G401.6 (cell line): Measurements from ENCODE around the gene BTN3A1.

Experiments
- FAIRE-seq: peaks from 2 replicates; lab custom pipeline; 2012; peaks lifted over from hg19 to GRCh38; lab: Jason Lieb, UNC

The BTN3A1 gene

DNA sequence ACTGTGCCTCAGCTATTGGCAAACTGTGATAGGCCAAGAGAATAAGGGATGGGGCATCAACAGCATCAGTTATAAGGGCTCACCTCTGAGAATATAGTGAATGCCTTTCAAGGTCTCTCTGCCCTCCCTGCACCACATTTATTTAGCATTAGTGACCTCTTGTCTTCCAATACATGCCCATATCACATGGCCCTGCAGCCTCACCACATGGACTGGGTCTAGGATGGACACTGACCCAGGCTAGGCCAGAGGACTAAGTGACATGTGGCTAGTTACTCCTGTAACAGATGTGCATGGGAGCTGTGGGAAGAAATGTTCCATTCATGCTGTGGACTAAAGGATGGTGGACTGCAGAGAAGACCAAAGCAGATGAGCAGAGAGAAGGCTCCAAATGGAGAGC is 22.3 kb upstream of the BTN3A1 start:
- FAIRE-seq: no peak

DNA sequence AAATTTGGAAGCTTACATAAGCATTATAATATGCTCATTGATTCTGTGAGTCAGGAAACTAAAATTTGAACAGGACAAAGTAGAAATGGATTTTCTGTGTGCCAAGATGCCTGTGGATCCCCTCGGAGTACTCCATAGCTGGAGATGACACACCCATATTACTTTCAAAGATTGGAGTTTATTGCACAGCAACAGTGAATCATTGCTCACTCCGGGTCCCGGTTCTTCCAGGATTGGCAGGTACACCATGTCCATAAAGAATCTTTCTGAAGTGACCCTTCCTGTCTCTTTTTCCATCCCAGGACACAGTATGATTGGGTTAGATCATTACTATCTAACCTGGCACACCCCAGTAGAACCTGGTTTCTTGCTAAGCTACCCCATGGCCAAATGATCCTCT is 21.8 kb upstream of the BTN3A1 start:
- FAIRE-seq: no peak

DNA sequence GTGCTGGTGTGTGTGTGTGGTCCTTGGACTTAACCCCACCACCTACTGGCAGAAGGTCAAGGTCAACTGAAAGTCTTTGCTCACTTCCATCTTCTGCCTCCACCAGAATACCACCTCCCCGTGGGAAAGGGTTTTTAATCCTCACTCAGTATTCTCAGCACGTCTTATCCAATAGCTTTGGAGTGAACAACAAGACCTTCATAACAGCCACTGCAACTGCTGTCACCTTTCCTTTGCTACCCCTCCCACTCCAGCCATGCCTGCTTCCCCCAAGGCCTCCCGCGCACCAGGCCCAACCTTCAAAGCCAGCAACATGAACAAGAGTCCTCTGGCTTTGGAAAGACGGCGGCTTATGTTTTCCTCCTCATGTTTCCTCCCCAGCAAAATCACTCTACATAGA is 20.0 kb upstream of the BTN3A1 start:
- no peak for FAIRE-seq

DNA sequence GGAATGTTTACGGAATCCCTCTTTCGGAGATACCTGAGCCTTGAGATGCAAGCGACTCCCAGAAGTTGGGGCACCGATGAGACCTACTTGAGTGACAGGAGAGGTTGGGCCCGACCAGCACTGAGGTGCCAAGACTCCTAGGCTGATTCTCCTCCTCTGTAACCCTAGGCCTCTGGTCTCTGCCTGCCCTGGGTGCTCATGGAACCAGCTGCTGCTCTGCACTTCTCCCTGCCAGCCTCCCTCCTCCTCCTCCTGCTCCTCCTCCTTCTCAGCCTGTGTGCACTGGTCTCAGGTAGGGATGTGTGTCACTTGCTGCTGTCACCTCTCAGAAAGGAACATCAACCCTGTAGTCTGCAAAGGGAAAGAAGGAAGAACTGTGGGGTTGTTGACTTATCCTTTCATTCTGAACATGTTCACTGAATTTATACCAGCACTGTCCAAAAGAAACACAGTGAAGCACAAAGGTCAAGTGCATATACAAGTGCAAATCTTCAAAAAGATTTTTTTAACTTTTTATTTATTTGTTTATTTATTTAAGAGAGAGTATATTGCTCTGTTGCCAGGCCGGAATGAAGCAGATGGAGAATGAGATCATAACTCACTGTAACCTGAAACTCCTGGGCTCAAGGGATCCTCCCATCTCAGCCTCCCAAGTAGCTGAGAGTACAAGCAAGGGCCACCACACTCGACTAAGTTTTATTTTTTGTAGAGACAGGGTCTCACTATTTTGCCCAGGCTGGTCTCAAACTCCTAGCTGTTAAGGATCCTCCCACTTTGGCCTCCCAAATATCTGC is 18.3 kb upstream of the BTN3A1 start:
- FAIRE-seq: no peak

DNA sequence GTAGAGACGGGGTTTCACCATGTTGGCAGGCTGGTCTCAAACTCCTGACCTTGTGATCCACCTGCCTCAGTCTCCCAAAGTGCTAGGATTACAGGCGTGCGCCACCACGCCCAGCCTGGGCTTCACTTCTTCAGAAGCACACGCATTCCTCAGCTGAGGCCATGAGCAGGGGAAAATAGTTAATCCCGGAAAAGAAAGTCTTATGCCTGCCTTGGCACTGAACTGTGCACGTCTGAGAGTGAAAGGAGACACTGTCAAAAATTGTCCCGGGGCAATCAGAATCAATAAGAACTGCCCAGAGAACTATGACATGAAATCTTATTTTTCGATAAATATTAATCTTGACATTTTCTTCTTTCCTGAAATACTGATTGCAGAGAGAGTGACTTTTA is 16.3 kb upstream of the BTN3A1 start:
- FAIRE-seq: no peak

DNA sequence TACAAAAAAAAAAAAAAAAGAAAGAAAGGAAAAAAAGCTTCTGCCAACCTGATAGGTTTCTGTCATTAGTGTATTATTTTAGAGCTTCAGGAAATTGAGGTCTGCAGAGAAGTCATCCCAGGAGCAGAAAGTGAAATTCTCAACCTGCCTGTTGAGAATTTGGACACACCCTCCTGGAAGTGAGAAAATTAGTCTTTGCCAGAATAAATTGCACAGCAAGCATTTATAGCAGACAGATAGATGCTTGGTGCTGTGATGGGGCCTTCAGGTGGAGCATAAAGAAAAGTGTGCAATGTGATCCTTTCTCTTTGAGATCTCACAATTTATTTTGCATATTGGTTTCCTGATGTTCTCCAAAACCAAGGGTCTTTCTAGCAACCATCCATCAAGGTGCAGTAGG is 14.5 kb upstream of the BTN3A1 start:
- no peak for FAIRE-seq

DNA sequence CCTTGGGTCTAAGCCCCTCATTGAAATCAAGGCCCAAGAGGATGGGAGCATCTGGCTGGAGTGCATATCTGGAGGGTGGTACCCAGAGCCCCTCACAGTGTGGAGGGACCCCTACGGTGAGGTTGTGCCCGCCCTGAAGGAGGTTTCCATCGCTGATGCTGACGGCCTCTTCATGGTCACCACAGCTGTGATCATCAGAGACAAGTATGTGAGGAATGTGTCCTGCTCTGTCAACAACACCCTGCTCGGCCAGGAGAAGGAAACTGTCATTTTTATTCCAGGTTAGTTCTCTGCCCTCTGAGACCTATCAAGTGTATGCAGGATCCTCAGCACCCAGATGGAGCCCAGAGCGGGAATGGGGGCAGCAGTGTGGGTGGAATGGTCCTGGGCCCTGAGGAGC is 14.1 kb upstream of the BTN3A1 start:
- FAIRE-seq: no peak

DNA sequence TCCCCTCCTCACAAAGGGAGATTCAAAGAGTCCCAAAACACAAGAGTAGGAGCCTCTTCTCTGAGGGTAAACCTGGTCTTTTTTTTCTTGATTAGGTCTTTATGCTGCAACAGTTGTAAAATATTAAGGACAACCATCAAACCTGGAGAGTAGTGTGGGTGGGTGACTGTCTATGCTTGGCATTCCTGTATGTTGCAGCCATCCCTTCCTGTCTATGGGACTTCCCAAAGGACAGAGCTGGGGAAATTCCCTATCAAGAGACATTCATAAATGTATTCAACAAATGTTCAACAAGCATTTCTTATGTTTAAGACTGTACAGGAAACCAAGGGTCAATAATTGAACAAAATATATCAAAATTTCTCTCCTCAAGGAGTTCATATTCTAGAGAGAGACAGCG is 13.6 kb upstream of the BTN3A1 start:
- FAIRE-seq: no peak

DNA sequence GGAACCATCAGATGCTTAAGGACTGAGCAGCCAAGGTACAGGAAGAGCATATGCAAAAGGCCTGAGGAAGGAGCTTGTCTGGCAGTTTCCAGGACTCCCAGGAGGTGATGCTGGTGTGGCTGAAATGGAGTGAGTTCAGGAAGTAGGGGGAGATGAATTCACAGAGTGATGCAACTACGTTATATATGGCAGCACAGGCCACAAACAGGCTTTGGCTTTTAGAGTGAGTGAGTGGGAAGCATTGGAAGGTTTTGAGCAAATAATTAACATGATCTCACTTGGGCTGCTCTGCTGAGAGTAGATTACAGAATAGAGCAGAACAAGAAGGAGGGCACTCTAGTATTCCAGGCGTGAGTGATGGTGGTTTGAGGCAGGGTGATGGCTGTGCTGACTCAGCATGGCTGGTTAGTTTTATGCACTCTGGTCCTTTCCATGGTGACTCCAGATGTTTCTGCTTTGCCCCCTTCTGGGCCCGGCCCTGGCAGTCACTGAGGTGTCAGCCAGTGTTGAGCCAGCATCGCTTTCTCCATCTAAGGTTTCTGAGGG is 12.7 kb upstream of the BTN3A1 start:
- no peak for FAIRE-seq

DNA sequence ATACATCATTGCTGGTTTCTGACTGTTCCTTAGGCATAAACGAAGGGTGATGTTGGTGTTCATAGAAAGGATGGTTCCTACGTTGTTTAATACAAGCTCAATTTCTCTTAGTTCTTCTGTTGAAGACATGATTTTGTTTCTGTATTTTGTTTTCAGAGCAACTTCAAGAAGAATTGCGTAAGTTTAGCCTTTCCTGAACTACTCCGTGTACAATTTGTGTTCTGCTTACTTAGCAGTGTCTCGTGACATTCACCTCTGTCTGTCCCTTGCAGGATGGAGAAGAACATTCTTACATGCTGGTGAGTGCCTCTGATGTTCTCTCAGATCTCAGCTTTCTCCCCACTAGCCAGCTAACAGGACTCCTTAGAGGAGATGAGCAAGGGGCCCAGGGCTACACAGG is 11.5 kb upstream of the BTN3A1 start:
- no peak for FAIRE-seq

DNA sequence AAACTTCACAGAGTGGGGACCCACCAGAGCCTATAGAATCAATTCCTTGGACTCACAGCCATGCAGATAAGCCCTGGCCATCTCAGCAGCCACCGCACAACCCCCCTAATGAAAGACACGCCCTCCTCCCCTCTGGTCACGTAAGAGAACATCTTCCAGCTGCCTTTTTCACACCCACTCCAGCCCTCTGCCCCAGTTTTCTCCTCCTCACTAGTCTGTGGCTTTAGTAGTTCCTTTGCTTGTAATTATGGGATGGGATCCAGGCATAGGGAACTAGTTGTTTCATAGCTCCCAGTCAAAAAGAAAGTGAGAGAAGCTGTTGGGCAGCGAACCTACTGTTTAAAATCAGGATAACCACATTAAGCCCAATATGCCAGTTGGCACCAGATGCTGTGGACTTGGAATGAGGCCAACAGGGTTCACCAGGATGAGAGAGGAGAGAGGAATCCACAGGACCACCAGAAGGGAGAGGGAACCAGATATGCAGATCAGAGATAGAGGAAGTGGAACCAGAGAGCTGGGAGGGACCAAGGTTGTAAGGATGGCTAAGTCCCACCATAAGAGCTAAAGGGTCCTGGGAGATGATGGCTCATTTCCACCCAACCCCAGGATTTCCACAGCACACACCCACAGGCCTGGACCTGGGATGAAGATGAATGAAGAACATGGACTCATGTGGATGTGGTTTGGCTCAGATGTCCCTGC is 9.0 kb upstream of the BTN3A1 start:
- FAIRE-seq: no peak

DNA sequence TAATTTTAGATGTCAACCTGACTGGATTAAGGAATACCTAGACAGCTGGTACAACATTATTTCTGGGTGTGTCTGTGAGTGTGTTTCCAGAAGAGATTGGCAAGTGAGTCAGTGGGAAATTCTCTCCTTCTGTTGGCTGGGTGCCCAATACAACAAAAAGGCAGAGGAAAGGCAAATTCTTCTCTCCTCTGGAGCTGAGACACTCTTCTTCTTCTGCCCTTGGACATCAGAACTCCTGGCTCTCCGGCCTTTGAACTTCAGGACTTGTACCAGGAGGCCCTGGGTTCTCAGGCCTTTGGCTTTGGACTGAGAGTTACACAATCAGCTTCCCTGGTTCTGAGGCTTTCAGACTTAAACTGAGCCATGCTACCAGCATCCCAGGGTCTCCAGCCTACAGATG is 7.8 kb upstream of the BTN3A1 start:
- no peak for FAIRE-seq

DNA sequence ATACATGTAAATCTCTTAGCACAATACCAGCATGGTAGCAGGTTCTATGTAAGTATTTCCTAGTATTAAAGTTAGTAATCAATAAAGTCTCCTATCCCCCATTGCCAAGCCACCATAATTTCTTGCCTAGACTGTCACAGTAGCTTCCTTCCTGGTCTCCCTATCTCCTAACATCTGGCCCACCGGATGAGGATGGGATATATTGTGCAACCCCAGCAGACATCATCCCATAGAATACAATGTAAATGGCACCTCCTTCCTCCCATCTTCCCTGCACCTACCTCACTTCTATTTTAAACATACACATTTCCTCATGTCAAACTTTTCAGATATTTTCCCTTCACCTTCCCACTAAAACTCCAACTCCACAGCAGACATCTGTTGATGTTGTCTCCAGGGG is 3.5 kb upstream of the BTN3A1 start:
- FAIRE-seq: no peak

DNA sequence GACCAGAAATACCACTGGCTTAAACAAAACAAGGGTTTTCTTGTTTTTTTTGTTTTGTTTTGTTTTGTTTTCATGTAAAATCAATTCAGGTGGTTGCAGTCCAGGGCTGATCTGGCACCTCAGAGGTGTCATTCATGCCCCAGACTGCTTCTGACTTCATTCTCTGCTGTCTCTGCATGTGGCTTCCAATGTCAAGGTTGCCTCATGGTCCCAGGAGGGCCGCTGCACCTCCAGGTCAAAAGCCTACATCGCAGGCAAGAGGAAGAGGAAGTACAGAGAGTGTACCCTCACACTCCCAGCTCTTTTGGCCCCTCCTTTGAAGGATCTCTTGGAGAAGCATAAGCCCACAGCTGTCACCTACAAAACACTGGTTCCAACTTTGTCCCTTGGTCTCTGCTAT is 1.4 kb upstream of the BTN3A1 start:
- FAIRE-seq: no peak

DNA sequence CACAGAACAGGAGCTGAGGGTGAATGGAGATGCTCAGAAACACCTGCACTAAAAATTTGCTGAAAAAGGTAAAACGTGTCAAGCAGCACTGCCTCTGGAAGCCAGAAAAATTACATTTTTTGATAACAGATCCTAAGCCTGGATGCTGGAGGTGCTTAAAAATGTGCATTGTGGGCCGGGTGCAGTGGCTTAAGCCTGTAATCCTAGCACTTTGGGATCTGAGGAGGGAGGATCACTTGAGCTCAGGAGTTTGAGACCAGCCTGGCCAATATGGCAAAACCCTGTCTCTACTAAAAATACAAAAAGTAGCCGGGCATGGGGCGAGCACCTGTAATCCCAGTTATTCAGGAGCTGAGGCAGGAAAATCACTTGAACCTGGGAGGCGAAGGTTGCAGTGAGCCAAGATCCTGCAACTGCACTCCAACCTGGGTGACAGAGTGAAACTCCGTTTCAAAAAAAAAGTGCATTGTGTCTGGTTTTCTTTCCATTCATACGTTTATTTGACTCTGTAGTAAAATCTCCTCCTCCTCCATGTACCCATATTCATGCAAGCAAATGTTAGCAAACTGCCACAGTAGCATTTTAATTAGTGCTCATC is 587 bp upstream of the BTN3A1 start:
- FAIRE-seq: no peak

DNA sequence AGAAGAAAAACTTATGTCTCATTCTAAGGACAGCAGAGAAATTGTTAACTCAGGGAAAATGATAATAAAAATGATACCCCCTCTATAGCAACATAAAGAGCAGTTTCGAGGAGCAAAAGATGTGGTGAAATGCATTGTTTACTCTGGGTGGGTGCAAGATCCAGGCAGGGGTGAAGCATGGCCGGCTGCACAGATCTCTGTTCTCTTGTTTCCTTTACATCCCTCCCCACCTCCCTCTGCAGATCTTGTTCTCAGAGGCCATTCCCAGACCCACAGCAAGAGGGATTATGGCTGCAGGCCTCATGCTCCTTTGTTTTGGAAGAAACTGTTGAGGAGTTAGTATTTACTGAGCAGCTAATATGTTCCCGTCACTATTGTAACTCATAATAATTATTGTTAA is 1.8 kb downstream of the BTN3A1 start:
- FAIRE-seq: no peak

DNA sequence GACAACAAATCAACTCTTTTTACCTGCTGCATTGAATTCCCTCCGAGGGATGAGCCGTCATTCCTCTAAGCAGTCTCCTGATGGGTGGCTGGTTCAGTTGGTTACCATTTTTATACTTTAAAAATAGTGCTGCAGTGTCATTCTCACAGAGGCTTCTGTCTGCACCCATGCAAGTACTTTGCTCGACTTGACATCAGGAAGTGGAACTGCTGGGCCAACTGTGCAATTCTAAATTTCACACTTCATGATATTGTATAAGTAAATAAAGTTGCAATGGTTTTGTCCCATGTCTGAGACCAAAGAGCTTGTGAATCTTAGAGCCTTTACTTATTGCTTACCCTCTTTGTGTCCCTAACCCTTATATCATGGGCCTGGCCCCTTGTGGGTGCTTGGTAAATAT is 2.5 kb downstream of the BTN3A1 start:
- FAIRE-seq: no peak

DNA sequence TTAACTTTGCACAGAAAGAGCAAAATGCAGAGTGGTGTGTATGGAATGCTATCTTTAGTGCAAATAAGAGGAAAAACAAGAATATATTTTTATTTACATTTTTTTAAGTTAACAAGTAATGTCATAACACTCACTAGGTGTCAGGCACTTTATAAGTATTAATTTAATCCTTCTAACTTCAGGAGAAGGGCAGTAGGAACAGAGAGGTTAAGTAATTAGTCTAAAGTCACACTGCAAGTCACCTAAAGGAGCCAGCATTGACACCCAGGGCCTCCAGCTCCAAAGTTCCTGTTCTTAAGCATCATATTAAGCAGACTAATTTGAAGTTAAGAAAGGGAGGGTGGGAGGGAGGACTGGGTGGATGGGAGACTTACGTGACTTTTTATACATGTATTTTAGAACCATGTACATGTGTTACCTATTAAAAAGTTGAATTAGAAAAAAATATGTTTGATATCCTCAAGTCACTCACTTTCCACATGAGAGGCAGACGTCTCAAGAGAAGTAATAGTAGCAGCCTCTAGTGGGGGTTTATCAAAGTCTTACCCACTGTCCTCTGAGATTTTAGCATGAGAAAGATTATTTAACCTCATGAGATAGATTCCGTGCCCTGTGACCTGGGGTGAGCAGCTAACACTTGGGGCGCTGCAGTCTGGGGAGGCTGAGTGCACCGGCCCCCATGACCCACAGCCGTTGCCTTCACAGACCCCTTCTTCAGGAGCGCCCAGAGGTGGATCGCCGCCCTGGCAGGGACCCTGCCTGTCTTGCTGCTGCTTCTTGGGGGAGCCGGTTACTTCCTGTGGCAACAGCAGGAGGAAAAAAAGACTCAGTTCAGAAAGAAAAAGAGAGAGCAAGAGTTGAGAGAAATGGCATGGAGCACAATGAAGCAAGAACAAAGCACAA is 7.0 kb downstream of the BTN3A1 start:
- FAIRE-seq: no peak

DNA sequence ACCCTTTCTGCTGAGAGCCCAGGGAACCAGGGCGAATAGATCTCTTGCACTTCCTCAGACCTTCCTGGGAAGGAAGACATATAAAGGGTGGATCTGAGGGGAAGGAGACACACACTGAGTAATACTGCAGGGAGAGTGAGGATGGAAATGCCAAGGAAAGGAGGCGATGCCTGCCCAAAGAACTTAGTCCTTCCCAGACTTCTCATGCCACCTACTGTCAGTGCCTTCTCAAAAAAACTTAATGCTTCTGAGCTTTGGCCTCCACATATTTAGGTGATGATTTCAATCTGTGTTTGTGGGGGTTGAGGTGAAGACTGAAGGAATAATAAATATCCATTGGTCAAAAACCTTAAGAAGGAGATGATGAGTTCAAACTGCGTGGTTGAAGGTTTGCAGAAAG is 9.7 kb downstream of the BTN3A1 start:
- FAIRE-seq: no peak

DNA sequence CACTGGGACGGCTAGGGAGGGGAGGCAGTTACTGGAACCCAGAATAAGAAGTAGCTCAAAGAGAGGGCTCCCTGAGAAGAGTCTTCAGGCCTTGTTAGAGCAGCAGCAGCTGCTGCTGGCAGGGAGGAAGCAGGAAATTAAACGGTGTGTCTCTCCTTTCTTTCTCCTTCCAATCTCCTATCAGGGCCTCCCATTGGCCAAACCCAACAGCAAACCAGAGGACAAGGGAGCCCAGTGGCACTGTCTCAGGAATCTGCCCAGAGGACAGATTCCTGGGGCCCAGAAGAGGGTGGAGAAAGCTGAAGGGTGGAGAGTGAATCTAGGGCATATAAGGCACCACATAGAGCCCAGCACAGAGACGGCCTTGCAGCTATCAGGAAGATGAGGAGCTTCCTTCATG is 10.2 kb downstream of the BTN3A1 start:
- FAIRE-seq: no peak

DNA sequence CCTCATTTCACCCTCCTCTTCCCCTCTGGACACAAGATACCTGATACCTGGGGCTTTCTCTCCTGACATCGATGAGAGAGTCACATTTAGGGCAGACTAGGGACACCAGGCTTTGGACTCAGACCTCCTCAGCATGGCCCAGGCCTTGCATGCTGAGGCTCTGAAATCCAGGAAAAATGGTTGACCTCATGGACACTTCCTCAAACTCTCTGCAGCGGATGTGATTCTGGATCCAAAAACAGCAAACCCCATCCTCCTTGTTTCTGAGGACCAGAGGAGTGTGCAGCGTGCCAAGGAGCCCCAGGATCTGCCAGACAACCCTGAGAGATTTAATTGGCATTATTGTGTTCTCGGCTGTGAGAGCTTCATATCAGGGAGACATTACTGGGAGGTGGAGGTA is 10.9 kb downstream of the BTN3A1 start:
- no peak for FAIRE-seq

DNA sequence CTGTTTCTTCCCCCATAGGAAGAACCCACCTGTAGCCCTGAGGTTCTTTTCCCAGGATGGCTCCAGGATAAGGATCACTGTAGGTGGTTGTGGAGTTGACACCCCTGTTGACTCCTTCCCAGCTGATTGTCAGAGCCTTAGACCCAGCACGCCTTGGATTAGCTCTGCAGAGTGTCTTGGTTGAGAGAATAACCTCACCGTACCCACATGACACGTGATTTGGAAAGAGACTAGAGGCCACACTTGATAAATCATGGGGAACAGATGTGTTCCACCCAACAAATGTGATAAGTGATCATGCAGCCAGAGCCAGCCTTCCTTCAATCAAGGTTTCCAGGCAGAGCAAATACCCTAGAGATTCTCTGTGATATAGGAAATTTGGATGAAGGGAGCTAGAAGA is 12.2 kb downstream of the BTN3A1 start:
- no peak for FAIRE-seq
